ENCODE results near the gene IL22RA2.

Gene IL22RA2

GRCh38 chr6:137197684-137198645 lies 24.5 kb upstream of the IL22RA2 start:
- DNase-seq: no peak

- DNase-seq: no peak
Observed at GRCh38 chr6:137193256-137194070, 20.0 kb upstream of the IL22RA2 start.

- no peak for DNase-seq
Observed at GRCh38 chr6:137192821-137193220, 19.4 kb upstream of the IL22RA2 start.

- no peak for DNase-seq
Observed at GRCh38 chr6:137191670-137192069, 18.2 kb upstream of the IL22RA2 start.

GRCh38 chr6:137191236-137191635 lies 17.8 kb upstream of the IL22RA2 start:
- no peak for DNase-seq

GRCh38 chr6:137190583-137191094 lies 17.2 kb upstream of the IL22RA2 start:
- DNase-seq: no peak

DNA sequence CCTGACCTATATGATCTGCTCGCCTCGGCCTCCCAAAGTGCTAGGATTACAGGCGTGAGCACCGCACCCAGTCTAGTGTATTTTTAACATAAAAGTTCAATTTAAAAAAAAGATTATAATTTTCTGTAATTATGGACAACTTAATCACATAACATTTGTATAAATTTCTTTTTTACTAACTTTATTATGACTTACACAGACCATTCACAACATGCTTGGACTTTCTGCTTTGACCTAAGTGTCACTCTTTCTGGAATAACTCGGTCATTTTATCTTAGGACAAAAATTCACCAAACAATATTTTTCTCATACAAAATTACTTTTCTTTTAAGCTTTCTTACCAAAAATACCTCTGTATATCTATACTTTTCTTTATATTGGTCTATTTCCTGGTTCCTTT lies 15.4 kb upstream of the IL22RA2 start:
- DNase-seq: no peak

- DNase-seq: no peak
Observed at GRCh38 chr6:137185290-137185689, 11.8 kb upstream of the IL22RA2 start.

GRCh38 chr6:137182654-137183073 lies 9.2 kb upstream of the IL22RA2 start:
- DNase-seq: no peak

DNA sequence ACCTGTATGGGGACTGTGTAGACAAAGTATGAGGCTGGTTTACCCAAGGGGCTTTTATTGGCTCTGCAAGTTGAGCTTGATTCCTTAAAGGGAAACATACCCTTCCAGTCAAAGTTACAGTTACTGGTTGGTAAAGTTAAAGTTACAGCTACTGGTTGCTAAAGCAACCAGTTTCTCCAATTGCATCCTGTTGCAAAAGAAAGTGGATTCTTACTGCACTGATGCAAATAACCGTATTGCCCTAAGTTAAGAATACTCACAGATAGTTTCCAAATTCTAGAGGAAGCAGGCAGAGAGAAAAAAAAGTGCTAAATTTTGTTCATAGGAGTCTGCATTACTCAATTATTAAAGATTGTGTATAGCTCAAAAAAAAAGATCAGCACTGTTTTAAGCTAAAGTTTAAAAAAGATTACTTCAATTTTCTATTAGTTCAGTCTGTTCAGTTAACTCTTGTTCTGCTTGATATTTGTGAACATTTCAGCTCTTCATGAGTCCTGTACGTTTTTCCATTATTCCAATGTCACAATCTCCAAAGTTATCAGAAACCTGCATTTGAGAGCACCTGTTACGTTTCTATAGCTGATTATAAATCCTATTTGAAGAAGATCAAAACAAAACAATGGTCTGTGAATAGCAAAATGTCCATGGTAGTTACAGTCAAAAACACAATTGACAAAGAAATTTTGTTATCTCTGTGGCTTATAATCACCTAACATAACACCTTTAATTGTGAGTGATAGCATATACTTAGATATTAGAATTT lies 8.6 kb upstream of the IL22RA2 start:
- no peak for DNase-seq

GRCh38 chr6:137177611-137178010 lies 4.2 kb upstream of the IL22RA2 start:
- no peak for DNase-seq

- no peak for DNase-seq
Observed at GRCh38 chr6:137176729-137177128, 3.3 kb upstream of the IL22RA2 start.

- no peak for DNase-seq
Observed at GRCh38 chr6:137175868-137176245, 2.4 kb upstream of the IL22RA2 start.

- no peak for DNase-seq
Observed at GRCh38 chr6:137175157-137175867, 1.9 kb upstream of the IL22RA2 start.

DNA sequence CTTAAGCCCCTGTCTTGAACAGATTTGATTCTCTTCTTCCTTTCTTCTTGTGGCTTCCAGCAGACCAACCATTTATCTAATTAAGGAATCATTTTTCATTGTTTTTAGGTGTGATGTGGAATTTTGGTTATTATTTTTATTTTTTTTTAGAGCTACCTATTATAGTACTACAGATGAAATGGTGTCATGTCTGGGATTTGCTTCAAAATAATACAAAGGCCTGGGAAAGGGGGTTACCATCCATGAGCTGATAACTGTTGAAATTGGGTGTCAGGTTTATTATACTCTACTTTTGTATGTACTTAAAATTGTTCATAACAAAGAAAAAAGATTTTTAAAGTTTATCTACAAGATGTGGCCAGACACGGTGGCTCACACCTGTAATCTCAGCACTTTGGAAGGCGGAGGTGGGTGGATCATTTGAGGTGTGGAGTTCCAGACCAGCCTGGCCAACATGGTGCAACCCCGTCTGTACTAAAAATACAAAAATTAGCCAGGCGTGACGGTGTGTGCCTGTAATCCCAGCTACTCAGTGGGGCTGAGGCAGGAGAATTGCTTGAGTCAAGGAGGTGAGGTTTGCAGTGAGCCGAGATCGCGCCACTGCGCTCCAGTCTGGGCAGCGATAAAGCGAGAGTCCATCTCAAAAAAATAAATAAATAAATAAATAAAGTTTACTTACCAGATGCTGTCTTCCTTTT lies 561 bp downstream of the IL22RA2 start:
- DNase-seq: no peak

DNA sequence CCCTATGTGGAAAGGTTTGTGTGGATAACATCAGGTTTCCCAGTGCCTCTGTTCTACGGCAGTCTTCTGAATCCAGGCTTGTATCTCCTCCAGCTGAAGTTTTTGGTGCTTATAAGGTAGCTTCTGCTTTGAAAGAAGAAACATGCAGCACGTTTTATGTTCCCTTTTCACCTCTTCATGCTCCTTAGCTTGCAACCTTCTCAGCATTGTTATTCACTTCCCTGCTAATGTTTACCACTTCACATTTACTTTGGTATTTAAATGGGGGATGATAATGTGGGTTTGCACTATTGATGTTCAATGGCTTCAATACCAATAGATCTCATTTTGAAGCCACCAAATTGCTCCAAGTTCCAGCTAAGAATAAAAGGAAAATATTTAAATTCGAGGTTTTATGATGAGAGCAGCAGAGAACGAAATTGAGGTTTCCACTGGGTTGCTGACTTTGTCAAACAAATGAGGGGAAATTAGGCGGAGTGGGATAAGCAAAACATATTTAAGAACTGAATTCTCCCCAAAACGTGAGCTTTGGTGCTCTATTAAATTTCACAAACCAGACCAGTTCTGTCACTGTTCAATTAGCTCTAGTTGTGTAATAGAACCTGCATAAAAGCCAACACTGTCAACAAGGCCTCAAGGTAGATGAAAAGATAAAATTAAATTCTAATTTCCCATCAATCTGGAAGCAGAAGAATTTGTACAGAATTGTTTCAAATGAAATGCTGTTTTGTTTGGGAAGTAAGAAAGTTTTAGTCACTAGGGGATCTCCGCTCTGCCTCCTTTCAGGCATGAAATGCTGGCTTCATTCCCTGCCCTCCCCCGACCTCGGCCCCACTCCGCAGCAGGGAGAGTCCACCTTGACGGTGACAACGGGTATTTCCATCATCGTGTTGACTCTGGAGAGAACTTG lies 1.4 kb downstream of the IL22RA2 start:
- no peak for DNase-seq

- DNase-seq: no peak
Observed at GRCh38 chr6:137171053-137171374, 2.4 kb downstream of the IL22RA2 start.

- no peak for DNase-seq
Observed at GRCh38 chr6:137170266-137171052, 3.0 kb downstream of the IL22RA2 start.

Measured in amygdala (tissue), 56 donors.